Epithelial cell of esophagus (primary cell): ENCODE measurements around the gene MED17.
A peak's percentile ranks its signal among the peaks of the same experiment; 100 is the strongest.

Source experiments
- DNase-seq: peaks from one replicate; pipeline ENCODE4 v3.0.0; 2010; ENCODE audit warnings: low read depth
- H3K4me3 ChIP-seq: 2 replicates; pipeline ENCODE4 v1.5.1; 2011; ENCODE audit warnings: mild to moderate bottlenecking, low read length, control low read depth
- TF ChIP-seq, protein P1 (sequence below): IDR thresholded peaks from 2 replicates; pipeline ENCODE4 v1.5.1; 2011; ENCODE audit warnings: low read depth, mild to moderate bottlenecking, low read length, control low read depth, inconsistent platforms; ENCODE audit not compliant: insufficient read depth; ENCODE audit errors: missing control alignments

Gene MED17

DNA sequence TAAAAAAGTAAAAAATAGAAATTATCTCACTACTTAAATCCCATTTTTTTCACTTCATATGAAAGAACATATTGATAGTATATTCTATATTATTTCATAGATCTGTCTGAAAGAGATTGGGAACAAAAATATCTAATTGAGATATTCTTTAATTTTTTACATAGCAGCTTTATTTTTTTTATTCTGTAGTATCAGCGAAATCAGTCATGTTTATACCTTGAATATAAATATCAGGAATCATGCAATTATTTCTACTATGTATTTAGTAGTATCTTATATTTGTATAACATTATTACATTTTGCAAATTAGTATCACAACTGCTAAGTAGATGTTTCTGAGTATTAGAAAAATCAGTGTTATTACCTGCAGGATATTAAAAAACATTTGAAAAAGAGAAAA is 22.2 kb upstream of the MED17 start:
- no peak for DNase-seq

DNA sequence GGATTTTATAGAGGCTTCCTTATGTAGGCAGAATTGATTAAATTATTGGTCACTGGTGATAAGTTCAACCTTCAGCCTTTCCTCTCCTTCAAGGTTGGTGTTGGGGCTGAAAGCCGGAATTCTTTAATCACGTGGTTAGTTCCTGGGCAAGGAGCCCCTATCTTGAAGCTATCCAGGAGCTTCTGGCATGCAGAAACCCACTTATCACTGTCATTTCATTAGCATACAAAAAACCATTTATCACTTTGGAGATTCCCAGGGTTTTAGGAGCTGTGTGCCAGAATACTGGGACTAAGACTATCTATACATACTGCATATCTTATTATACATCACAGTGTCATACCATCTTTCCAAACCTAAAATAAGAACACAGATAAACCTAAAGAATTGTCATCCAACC is 18.5 kb upstream of the MED17 start:
- H3K4me3 ChIP-seq, result no peak overlapping the region
- TF ChIP-seq, protein P1, sequence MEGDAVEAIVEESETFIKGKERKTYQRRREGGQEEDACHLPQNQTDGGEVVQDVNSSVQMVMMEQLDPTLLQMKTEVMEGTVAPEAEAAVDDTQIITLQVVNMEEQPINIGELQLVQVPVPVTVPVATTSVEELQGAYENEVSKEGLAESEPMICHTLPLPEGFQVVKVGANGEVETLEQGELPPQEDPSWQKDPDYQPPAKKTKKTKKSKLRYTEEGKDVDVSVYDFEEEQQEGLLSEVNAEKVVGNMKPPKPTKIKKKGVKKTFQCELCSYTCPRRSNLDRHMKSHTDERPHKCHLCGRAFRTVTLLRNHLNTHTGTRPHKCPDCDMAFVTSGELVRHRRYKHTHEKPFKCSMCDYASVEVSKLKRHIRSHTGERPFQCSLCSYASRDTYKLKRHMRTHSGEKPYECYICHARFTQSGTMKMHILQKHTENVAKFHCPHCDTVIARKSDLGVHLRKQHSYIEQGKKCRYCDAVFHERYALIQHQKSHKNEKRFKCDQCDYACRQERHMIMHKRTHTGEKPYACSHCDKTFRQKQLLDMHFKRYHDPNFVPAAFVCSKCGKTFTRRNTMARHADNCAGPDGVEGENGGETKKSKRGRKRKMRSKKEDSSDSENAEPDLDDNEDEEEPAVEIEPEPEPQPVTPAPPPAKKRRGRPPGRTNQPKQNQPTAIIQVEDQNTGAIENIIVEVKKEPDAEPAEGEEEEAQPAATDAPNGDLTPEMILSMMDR, result no peak
- DNase-seq, result no peak

More for the DNA sequence above, 22.2 kb upstream of the MED17 start:
- TF ChIP-seq, protein P1, result no peak
- no peak overlapping the region for H3K4me3 ChIP-seq

DNA sequence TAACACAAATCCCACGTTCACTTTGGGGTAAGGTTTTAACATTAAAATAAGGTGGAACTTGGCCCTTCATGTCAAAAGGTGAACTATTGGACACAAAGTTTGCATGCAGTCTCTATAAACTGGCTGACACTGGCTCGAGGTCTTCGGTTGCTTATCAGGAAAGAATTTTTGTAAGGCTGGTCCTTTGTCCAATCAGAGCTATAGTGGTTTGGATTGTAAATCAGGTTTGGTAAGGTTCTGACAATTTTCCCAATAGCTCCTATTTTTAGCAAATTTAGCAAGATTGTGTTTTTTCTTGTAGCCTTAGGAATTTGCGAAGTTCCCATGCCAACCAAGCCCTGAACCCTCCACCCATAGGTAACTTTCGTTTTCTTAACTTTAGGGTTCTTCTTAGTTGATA is 17.6 kb upstream of the MED17 start:
- no peak overlapping the region for H3K4me3 ChIP-seq
- peak; percentile 16 for DNase-seq
- TF ChIP-seq, protein P1, result no peak

DNA sequence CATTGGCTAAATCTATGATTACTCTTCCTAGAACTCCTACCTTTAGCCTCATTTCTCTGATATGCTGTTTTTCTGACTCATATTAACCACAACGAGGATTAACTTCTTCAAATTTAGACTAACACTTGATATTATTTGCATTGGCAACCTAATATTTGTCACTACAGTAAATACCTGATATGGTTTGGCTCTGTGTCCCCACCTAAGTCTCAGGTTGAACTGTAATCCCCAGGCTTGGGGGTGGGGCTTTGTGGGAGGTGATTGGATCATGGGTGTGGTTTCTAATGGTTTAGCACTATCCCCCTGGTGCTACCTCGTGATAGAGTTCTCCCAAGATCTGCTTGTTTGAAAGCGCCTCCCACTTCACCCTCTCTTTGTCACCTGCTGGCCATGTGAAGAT is 17.1 kb upstream of the MED17 start:
- TF ChIP-seq, protein P1, result no peak
- H3K4me3 ChIP-seq, result no peak overlapping the region
- DNase-seq, result no peak

DNA sequence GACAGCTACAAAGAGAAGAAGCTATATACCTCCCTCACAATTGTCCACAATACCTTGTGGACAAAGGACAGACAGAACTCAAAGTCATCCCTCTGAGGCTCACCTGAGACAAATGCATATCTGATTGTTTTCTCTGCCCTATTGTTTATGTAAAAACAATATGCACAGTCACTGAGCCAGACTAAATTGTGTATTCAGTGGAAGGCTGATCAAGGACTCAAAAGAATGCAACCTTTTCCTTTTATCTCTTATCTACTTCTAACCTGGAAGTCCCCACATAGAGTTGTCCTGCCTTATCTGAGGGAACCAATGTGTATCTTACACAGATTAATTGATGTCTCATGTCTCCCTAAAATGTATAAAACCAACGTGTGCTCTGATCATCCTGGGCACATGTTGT is 13.9 kb upstream of the MED17 start:
- no peak overlapping the region for H3K4me3 ChIP-seq
- DNase-seq, result no peak
- TF ChIP-seq, protein P1, result no peak

DNA sequence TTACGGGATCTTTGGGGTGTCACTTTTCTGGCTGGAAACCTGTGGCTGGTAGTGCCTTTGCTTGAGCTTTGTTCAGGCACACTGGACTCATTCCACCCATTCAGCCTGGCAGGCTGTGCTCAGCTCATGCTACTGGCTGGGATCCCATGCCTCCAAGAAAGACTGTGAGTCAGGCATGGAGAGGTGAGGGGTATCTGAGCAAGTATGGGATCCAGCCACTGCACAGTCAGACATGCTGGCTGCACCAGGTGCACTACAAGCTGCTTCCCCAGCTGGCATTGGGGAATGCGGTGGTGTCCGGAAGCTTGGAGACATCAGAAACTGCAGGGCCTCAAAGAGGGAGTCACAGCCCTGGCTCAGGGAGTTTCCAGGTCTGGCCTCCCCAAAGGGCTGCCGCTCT is 12.0 kb upstream of the MED17 start:
- H3K4me3 ChIP-seq, result no peak overlapping the region
- TF ChIP-seq, protein P1, result no peak
- no peak for DNase-seq

DNA sequence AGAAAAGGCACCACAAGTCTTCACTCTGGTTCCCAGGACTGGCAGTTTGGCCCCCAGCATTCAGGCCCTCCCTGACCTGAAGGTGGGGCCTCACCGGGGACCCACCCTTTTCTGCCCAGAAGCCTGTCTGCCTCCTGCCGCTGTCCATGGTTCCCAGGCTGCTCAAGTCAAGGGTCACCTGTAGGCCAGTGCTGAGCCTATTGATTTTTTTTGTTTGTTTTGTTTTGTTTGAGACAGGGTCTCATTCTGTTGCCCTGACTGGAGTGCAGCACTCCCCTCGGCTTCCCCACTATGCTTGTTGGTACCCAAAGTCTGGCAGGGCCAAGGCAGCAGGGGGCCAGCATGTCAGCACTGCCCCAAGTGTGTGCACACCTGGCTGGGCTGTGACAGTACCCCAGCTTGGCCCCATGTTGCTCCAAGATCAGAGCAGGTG is 11.0 kb upstream of the MED17 start:
- TF ChIP-seq, protein P1, result no peak
- no peak for DNase-seq
- H3K4me3 ChIP-seq, result no peak overlapping the region
